ENCODE results near the gene LHX3. TPM values are rescaled to one million over a fixed set of nuclear protein-coding genes. Genes with fewer than 3 reads are reported as not detected.

LHX3 gene
- total and polyA plus RNA-seq, 2 donors (not counting 1 experiment from before 2014, with no cell fraction given), result 0.07 to 0.30 TPM

- Histone ChIP-seq H3K9ac (ENCODE audit: low read length) (peak overlapping the region; percentile 61), H3K36me3 (replicated peaks in 1 of 2; ENCODE audit: control extremely low read depth in 1 of 2, control insufficient read depth in 1 of 2, extremely low read depth in 1 of 2, insufficient read depth in 2 of 2, low read length in 1 of 2) (peaks cover 0 to 70% of the 10 kb centered on the region in 2 experiments), H3K4me3 (ENCODE audit: control extremely low read depth in 1 of 5, extremely low read depth in 1 of 5, insufficient read depth in 1 of 5, low read depth in 2 of 5, low read length in 4 of 5) (peak overlapping the region in 4 of 5 experiments; percentile 19 to 47 (median 35)), H4K20me1 (ENCODE audit: control insufficient read depth, insufficient read depth, low read length, poor library complexity, severe bottlenecking) (peaks cover 77% of the 10 kb centered on the region), H3K9me3 (ENCODE audit: control extremely low read depth in 1 of 3, control insufficient read depth in 2 of 3, insufficient read depth in 1 of 3, low read length in 2 of 3) (peaks cover 0 to 10% (median 0%) of the 10 kb centered on the region in 3 donors), H3K27me3 (replicated peaks in 1 of 4; ENCODE audit: control extremely low read depth in 1 of 4, control insufficient read depth in 3 of 4, insufficient read depth in 4 of 4, low read length in 3 of 4) (no peaks in the 10 kb centered on the region), H2AFZ (ENCODE audit: insufficient read depth, low read depth, low read length, poor library complexity, severe bottlenecking) (peak overlapping the region; percentile 20), H3K79me2 (ENCODE audit: control insufficient read depth, insufficient read depth, low read length) (peaks cover 91% of the 10 kb centered on the region), H3K4me2 (replicated peaks; ENCODE audit: low read depth, low read length, poor library complexity, severe bottlenecking) (peak overlapping the region; percentile 73), H3K27ac (ENCODE audit: low read length in 2 of 2) (peak overlapping the region; percentile 95 to 100), H3K4me1 (ENCODE audit: control insufficient read depth in 2 of 2, insufficient read depth in 2 of 2, low read length in 2 of 2) (peaks cover 40 to 73% of the 10 kb centered on the region in 2 donors)
- H3K27ac Mint-ChIP-seq, result peak overlapping the region; percentile 98
- peak overlapping the region; percentile 86 for H3K4me3 Mint-ChIP-seq
- DNase-seq (peak; percentile 95), ATAC-seq (ENCODE audit: low read depth) (peak; percentile 76)
- ChIA-PET CTCF (interaction anchor here (0.8 to 7.7 kb wide), 11 partner anchors 8 to 263 kb away, joined by 3 to 102 read pairs (median 4); no protein-coding TSS in a partner anchor), POLR2A (interaction anchor here (0.5 to 6.4 kb wide), 7 partner anchors 9 to 724 kb away, joined by 3 to 53 read pairs (median 8); no protein-coding TSS in a partner anchor)
- no peaks in the 10 kb centered on the region for H3K9me3 Mint-ChIP-seq (ENCODE audit: insufficient read depth)
- H3K27me3 Mint-ChIP-seq, result no peaks in the 10 kb centered on the region
- no peak for TF ChIP-seq EZH2 (IDR thresholded peaks at IDR 0.05; ENCODE audit: borderline replicate concordance, insufficient read depth, low read depth, low read length, poor library complexity, severe bottlenecking)
- TF ChIP-seq, protein P1, sequence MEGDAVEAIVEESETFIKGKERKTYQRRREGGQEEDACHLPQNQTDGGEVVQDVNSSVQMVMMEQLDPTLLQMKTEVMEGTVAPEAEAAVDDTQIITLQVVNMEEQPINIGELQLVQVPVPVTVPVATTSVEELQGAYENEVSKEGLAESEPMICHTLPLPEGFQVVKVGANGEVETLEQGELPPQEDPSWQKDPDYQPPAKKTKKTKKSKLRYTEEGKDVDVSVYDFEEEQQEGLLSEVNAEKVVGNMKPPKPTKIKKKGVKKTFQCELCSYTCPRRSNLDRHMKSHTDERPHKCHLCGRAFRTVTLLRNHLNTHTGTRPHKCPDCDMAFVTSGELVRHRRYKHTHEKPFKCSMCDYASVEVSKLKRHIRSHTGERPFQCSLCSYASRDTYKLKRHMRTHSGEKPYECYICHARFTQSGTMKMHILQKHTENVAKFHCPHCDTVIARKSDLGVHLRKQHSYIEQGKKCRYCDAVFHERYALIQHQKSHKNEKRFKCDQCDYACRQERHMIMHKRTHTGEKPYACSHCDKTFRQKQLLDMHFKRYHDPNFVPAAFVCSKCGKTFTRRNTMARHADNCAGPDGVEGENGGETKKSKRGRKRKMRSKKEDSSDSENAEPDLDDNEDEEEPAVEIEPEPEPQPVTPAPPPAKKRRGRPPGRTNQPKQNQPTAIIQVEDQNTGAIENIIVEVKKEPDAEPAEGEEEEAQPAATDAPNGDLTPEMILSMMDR (IDR thresholded peaks at IDR 0.05), result peak; percentile 94
- 45% methylated on average over 27 of the region's 30 CpGs for whole genome bisulfite sequencing (ENCODE audit: insufficient coverage)
- H3K4me1 Mint-ChIP-seq, result peaks cover 79% of the 10 kb centered on the region
- intact Hi-C loops (cut with micrococcal nuclease), result loop anchor here (1.0 kb wide), 5 partner anchors 14 to 108 kb away; partner anchors contain the start of gene TMEM250
Observed at GRCh38 chr9:136225748-136226679, 21.1 kb upstream of the LHX3 start.

Measured in B cell (primary cell).